ENCODE results near the gene NPHS2.

The NPHS2 gene

GRCh38 chr1:179591253-179591591 is 15.5 kb upstream of the NPHS2 start:
- no peak overlapping the region for H3K4me3 ChIP-seq (ENCODE audit: low read depth, low read length)
- no peak for TF ChIP-seq CTCF (IDR thresholded peaks at IDR 0.05; ENCODE audit: borderline replicate concordance, insufficient read depth, low read depth, low read length)

- TF ChIP-seq CTCF (IDR thresholded peaks at IDR 0.05; ENCODE audit: borderline replicate concordance, insufficient read depth, low read depth, low read length), result no peak
- H3K4me3 ChIP-seq (ENCODE audit: low read depth, low read length), result no peak overlapping the region
Observed at GRCh38 chr1:179590671-179591070, 14.9 kb upstream of the NPHS2 start.

GRCh38 chr1:179589509-179589908 is 13.8 kb upstream of the NPHS2 start:
- TF ChIP-seq CTCF (IDR thresholded peaks at IDR 0.05; ENCODE audit: borderline replicate concordance, insufficient read depth, low read depth, low read length), result no peak
- H3K4me3 ChIP-seq (ENCODE audit: low read depth, low read length), result no peak overlapping the region

- no peak for TF ChIP-seq CTCF (IDR thresholded peaks at IDR 0.05; ENCODE audit: borderline replicate concordance, insufficient read depth, low read depth, low read length)
- no peak overlapping the region for H3K4me3 ChIP-seq (ENCODE audit: low read depth, low read length)
Observed at GRCh38 chr1:179588425-179589024, 12.8 kb upstream of the NPHS2 start.

- TF ChIP-seq CTCF (IDR thresholded peaks at IDR 0.05; ENCODE audit: borderline replicate concordance, insufficient read depth, low read depth, low read length), result no peak
- H3K4me3 ChIP-seq (ENCODE audit: low read depth, low read length), result no peak overlapping the region
Observed at GRCh38 chr1:179587336-179587735, 11.6 kb upstream of the NPHS2 start.

- H3K4me3 ChIP-seq (ENCODE audit: low read depth, low read length), result no peak overlapping the region
- 0 out of 2 replicates have a peak, but pooled peaks have one; percentile 14 for TF ChIP-seq CTCF (IDR thresholded peaks at IDR 0.05; ENCODE audit: borderline replicate concordance, insufficient read depth, low read depth, low read length)
Observed at GRCh38 chr1:179586107-179586823, 10.5 kb upstream of the NPHS2 start.

- no peak overlapping the region for H3K4me3 ChIP-seq (ENCODE audit: low read depth, low read length)
- no peak for TF ChIP-seq CTCF (IDR thresholded peaks at IDR 0.05; ENCODE audit: borderline replicate concordance, insufficient read depth, low read depth, low read length)
Observed at GRCh38 chr1:179583771-179584320, 8.1 kb upstream of the NPHS2 start.
